Measurements from ENCODE around the gene PRODH.

DNA sequence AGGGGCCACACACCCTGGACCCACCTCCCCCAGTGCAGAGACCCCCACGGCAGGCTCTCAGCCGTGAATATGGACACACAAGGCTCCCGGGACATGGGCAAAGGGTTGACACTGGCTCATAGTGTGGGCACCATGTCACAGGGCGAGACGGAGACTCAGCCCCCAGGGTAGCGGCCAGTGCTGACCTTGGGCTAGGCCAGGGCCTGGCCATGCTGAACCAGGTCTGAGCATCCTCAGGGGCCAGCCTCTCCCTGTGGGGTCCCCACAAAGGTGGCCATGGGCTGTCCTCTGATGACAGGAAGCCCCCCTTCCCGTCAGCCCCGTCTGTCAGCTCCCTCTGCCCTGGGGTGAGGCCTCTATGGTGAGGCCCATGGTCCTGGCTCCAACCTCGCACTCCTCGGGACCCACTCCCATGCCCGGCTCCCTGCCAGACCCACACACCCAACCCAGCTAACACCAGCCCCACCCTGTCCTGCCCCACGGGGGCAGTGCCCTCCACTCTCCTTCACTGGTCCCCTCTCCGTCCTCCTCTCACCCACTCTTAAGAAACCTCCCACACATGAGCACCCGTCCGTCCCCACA lies 19.0 kb upstream of the PRODH start:
- TF ChIP-seq FOXA1 (IDR thresholded peaks at IDR 0.05) (no peak), NFRKB (IDR thresholded peaks at IDR 0.05) (no peak), ARNT (IDR thresholded peaks at IDR 0.05) (no peak), FOXM1 (IDR thresholded peaks at IDR 0.05; ENCODE audit: borderline replicate concordance) (no peak), SUZ12 (IDR thresholded peaks at IDR 0.05) (no peak), SP1 (IDR thresholded peaks at IDR 0.05) (no peak), BHLHE40 (IDR thresholded peaks at IDR 0.05; ENCODE audit: borderline replicate concordance) (no peak)

Measured in HEK293T (cell line).